ENCODE results near the gene UBE2E2. TPM values are rescaled to one million over a fixed set of nuclear protein-coding genes. Genes with fewer than 3 reads are reported as not detected.
"Not testable (repeated sequence)": the region's sequence is repeated elsewhere in the genome, so short reads cannot be mapped to it uniquely, and the experiment has no call there.

Gene UBE2E2
- total and polyA plus RNA-seq, 2 donors (not counting 1 experiment from before 2014, with no cell fraction given), result 16.0 to 45.0 TPM

DNA sequence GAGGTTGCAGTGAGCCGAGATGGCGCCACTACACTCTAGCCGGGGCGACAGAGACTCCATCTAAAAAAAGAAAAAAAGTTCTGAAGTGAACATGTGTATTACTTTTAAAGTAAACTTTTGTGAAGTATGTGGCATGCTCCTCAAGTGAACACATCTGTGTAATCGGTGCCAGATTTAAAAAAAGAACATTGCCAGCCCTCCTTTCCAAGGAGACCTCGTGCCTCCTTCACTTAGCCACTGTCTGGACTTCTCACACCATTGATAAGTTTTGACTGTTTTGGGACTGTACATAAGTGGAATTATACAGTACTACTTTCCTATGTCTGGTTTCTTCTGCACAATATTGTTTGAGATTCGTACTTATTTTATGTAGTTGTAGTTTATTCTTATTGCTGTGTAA is 140.4 kb downstream of the UBE2E2 start:
- Histone ChIP-seq H3K4me1 (ENCODE audit: control insufficient read depth in 2 of 2, insufficient read depth in 2 of 2, low read length in 2 of 2) (peaks cover 18 to 26% of the 10 kb centered on the region in 2 donors), H4K20me1 (ENCODE audit: control insufficient read depth, insufficient read depth, low read length, poor library complexity, severe bottlenecking) (no peaks in the 10 kb centered on the region), H3K4me2 (replicated peaks; ENCODE audit: low read depth, low read length, poor library complexity, severe bottlenecking) (no peak overlapping the region), H3K27ac (ENCODE audit: low read length in 2 of 2) (no peak overlapping the region), H3K9ac (ENCODE audit: low read length) (no peak overlapping the region), H3K9me3 (ENCODE audit: control extremely low read depth in 1 of 3, control insufficient read depth in 2 of 3, insufficient read depth in 1 of 3, low read length in 2 of 3) (no peaks in the 10 kb centered on the region), H3K27me3 (replicated peaks in 1 of 4; ENCODE audit: control extremely low read depth in 1 of 4, control insufficient read depth in 3 of 4, insufficient read depth in 4 of 4, low read length in 3 of 4) (no peaks in the 10 kb centered on the region), H2AFZ (ENCODE audit: insufficient read depth, low read depth, low read length, poor library complexity, severe bottlenecking) (no peak overlapping the region), H3K36me3 (replicated peaks in 1 of 2; ENCODE audit: control extremely low read depth in 1 of 2, control insufficient read depth in 1 of 2, extremely low read depth in 1 of 2, insufficient read depth in 2 of 2, low read length in 1 of 2) (no peaks in the 10 kb centered on the region), H3K4me3 (ENCODE audit: control extremely low read depth in 1 of 5, extremely low read depth in 1 of 5, insufficient read depth in 1 of 5, low read depth in 2 of 5, low read length in 4 of 5) (no peak overlapping the region), H3K79me2 (ENCODE audit: control insufficient read depth, insufficient read depth, low read length) (peaks cover 70% of the 10 kb centered on the region)
- ChIA-PET CTCF (no interaction called here), POLR2A (no interaction called here)
- Mint-ChIP-seq H3K4me1 (peaks cover 31% of the 10 kb centered on the region), H3K27ac (no peak overlapping the region), H3K9me3 (ENCODE audit: insufficient read depth) (no peaks in the 10 kb centered on the region), H3K4me3 (no peak overlapping the region), H3K27me3 (no peaks in the 10 kb centered on the region)
- DNase-seq (no peak), ATAC-seq (ENCODE audit: low read depth) (no peak)
- WGBS (ENCODE audit: insufficient coverage), result no CpG with 5 or more reads among the region's 7 CpGs
- TF ChIP-seq EZH2 (IDR thresholded peaks at IDR 0.05; ENCODE audit: borderline replicate concordance, insufficient read depth, low read depth, low read length, poor library complexity, severe bottlenecking), result no peak
- TF ChIP-seq, protein P1, sequence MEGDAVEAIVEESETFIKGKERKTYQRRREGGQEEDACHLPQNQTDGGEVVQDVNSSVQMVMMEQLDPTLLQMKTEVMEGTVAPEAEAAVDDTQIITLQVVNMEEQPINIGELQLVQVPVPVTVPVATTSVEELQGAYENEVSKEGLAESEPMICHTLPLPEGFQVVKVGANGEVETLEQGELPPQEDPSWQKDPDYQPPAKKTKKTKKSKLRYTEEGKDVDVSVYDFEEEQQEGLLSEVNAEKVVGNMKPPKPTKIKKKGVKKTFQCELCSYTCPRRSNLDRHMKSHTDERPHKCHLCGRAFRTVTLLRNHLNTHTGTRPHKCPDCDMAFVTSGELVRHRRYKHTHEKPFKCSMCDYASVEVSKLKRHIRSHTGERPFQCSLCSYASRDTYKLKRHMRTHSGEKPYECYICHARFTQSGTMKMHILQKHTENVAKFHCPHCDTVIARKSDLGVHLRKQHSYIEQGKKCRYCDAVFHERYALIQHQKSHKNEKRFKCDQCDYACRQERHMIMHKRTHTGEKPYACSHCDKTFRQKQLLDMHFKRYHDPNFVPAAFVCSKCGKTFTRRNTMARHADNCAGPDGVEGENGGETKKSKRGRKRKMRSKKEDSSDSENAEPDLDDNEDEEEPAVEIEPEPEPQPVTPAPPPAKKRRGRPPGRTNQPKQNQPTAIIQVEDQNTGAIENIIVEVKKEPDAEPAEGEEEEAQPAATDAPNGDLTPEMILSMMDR (IDR thresholded peaks at IDR 0.05), result no peak
- intact Hi-C loops (cut with micrococcal nuclease), result no loop called here

DNA sequence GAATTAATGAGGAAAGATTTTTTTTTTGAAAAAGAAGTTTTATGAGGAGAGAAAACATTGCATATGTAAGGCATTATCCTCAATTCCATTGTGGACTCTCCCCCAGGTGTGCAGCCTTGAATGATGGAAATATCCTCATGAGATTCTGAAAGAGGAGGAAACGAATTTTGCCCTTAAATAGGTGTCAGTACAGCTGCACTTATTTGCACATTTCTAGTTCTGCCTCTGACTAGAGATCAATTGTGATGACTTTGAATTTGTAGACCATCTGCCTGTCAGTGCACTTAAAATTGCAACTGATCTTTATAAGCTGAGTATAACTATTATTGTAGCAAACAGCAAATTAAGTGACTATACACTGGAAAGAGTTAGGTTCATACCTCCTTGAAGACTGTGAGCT is 141.8 kb downstream of the UBE2E2 start:
- DNase-seq, result no peak
- Mint-ChIP-seq H3K4me3 (no peak overlapping the region), H3K9me3 (ENCODE audit: insufficient read depth) (no peaks in the 10 kb centered on the region), H3K4me1 (peaks cover 29% of the 10 kb centered on the region), H3K27me3 (no peaks in the 10 kb centered on the region), H3K27ac (no peak overlapping the region)
- ChIA-PET POLR2A (no interaction called here), CTCF (no interaction called here)
- TF ChIP-seq, protein P1 (IDR thresholded peaks at IDR 0.05), result no peak
- TF ChIP-seq EZH2 (IDR thresholded peaks at IDR 0.05; ENCODE audit: borderline replicate concordance, insufficient read depth, low read depth, low read length, poor library complexity, severe bottlenecking), result no peak
- Histone ChIP-seq H3K4me2 (replicated peaks; ENCODE audit: low read depth, low read length, poor library complexity, severe bottlenecking) (no peak overlapping the region), H3K4me3 (ENCODE audit: control extremely low read depth in 1 of 5, extremely low read depth in 1 of 5, insufficient read depth in 1 of 5, low read depth in 2 of 5, low read length in 4 of 5) (no peak overlapping the region), H3K36me3 (replicated peaks in 1 of 2; ENCODE audit: control extremely low read depth in 1 of 2, control insufficient read depth in 1 of 2, extremely low read depth in 1 of 2, insufficient read depth in 2 of 2, low read length in 1 of 2) (no peaks in the 10 kb centered on the region), H3K9me3 (ENCODE audit: control extremely low read depth in 1 of 3, control insufficient read depth in 2 of 3, insufficient read depth in 1 of 3, low read length in 2 of 3) (peaks cover 0 to 3% (median 0%) of the 10 kb centered on the region in 3 donors), H2AFZ (ENCODE audit: insufficient read depth, low read depth, low read length, poor library complexity, severe bottlenecking) (no peak overlapping the region), H3K9ac (ENCODE audit: low read length) (no peak overlapping the region), H3K79me2 (ENCODE audit: control insufficient read depth, insufficient read depth, low read length) (peaks cover 64% of the 10 kb centered on the region), H3K27ac (ENCODE audit: low read length in 2 of 2) (no peak overlapping the region), H4K20me1 (ENCODE audit: control insufficient read depth, insufficient read depth, low read length, poor library complexity, severe bottlenecking) (no peaks in the 10 kb centered on the region), H3K4me1 (ENCODE audit: control insufficient read depth in 2 of 2, insufficient read depth in 2 of 2, low read length in 2 of 2) (peaks cover 18 to 24% of the 10 kb centered on the region in 2 donors), H3K27me3 (replicated peaks in 1 of 4; ENCODE audit: control extremely low read depth in 1 of 4, control insufficient read depth in 3 of 4, insufficient read depth in 4 of 4, low read length in 3 of 4) (no peaks in the 10 kb centered on the region)
- intact Hi-C loops (cut with micrococcal nuclease), result no loop called here
- no peak for ATAC-seq (ENCODE audit: low read depth)
- WGBS (ENCODE audit: insufficient coverage), result 50% methylated on average over 1 of the region's 1 CpG

DNA sequence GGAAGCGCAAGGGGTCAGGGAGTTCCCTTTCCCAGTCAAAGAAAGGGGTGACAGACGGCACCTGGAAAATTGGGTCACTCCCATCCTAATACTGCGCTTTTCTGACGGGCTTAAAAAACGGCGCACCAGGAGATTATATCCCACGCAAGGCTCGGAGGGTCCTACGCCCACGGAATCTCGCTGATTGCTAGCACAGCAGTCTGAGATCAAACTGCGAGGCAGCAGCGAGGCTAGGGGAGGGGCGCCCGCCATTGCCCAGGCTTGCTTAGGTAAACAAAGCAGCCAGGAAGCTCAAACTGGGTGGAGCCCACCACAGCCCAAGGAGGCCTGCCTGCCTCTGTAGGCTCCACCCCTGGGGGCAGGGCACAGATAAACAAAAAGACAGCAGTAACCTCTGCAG is 146.3 kb downstream of the UBE2E2 start:
- H3K4me2 ChIP-seq (replicated peaks; ENCODE audit: low read depth, low read length, poor library complexity, severe bottlenecking); H3K4me3 ChIP-seq (ENCODE audit: control extremely low read depth in 1 of 5, extremely low read depth in 1 of 5, insufficient read depth in 1 of 5, low read depth in 2 of 5, low read length in 4 of 5); H3K4me3 Mint-ChIP-seq; H3K9me3 ChIP-seq (ENCODE audit: control extremely low read depth in 1 of 3, control insufficient read depth in 2 of 3, insufficient read depth in 1 of 3, low read length in 2 of 3); H3K9me3 Mint-ChIP-seq (ENCODE audit: insufficient read depth); DNase-seq; H3K27ac Mint-ChIP-seq; H3K27me3 Mint-ChIP-seq; H3K27ac ChIP-seq (ENCODE audit: low read length in 2 of 2); H3K9ac ChIP-seq (ENCODE audit: low read length); H4K20me1 ChIP-seq (ENCODE audit: control insufficient read depth, insufficient read depth, low read length, poor library complexity, severe bottlenecking); H3K4me1 Mint-ChIP-seq; H2AFZ ChIP-seq (ENCODE audit: insufficient read depth, low read depth, low read length, poor library complexity, severe bottlenecking); POLR2A ChIA-PET; H3K27me3 ChIP-seq (replicated peaks in 1 of 4; ENCODE audit: control extremely low read depth in 1 of 4, control insufficient read depth in 3 of 4, insufficient read depth in 4 of 4, low read length in 3 of 4); H3K4me1 ChIP-seq (ENCODE audit: control insufficient read depth in 2 of 2, insufficient read depth in 2 of 2, low read length in 2 of 2); H3K36me3 ChIP-seq (replicated peaks in 1 of 2; ENCODE audit: control extremely low read depth in 1 of 2, control insufficient read depth in 1 of 2, extremely low read depth in 1 of 2, insufficient read depth in 2 of 2, low read length in 1 of 2); CTCF ChIA-PET; intact Hi-C loops (cut with micrococcal nuclease); ATAC-seq (ENCODE audit: low read depth): not testable (repeated sequence)
- 96% methylated on average over 10 of the region's 15 CpGs for WGBS (ENCODE audit: insufficient coverage)
- peaks cover 35% of the 10 kb centered on the region for H3K79me2 ChIP-seq (ENCODE audit: control insufficient read depth, insufficient read depth, low read length)

Data from B cell (primary cell).